Neural progenitor cell (in vitro differentiated cells): Measurements from ENCODE around the gene HSD17B2.

Experiments
- EZH2 ChIP-seq: fragments of 200-600 bp; sonication (generic); IDR thresholded peaks from 2 replicates; pipeline ENCODE4 v1.6.1; 2017; ENCODE audit warnings: antibody characterized with exemption, mild to moderate bottlenecking, moderate library complexity
- TF ChIP-seq, protein P1 (sequence below): fragments of 200-600 bp; sonication (generic); IDR thresholded peaks from 2 replicates; pipeline ENCODE4 v1.5.1; 2017; ENCODE audit warnings: antibody characterized with exemption, mild to moderate bottlenecking

DNA sequence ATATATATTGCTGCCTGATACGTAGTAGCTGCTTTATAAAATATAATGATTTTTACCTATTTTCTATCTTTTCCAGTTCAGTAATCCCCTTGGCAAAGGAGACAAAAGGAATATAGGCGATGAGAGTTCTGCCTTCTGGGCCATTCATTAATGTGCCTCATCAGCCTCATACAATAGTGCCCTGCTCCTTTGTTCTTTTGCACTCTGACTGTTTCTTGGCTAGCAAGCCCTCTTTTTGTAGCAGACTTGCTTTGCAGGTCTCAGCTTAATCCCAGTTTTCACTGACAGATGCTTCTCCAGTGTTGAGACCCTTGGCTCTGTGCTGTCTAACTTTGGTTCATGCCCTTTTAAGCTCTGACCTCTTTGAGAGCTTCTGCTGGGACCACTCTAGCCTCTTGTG lies 10.4 kb downstream of the HSD17B2 start:
- TF ChIP-seq, protein P1, sequence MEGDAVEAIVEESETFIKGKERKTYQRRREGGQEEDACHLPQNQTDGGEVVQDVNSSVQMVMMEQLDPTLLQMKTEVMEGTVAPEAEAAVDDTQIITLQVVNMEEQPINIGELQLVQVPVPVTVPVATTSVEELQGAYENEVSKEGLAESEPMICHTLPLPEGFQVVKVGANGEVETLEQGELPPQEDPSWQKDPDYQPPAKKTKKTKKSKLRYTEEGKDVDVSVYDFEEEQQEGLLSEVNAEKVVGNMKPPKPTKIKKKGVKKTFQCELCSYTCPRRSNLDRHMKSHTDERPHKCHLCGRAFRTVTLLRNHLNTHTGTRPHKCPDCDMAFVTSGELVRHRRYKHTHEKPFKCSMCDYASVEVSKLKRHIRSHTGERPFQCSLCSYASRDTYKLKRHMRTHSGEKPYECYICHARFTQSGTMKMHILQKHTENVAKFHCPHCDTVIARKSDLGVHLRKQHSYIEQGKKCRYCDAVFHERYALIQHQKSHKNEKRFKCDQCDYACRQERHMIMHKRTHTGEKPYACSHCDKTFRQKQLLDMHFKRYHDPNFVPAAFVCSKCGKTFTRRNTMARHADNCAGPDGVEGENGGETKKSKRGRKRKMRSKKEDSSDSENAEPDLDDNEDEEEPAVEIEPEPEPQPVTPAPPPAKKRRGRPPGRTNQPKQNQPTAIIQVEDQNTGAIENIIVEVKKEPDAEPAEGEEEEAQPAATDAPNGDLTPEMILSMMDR = no peak
- no peak for TF ChIP-seq EZH2
